ENCODE data around the gene STK38L.
A peak's percentile ranks its signal among the peaks of the same experiment; 100 is the strongest.

The STK38L gene

DNA sequence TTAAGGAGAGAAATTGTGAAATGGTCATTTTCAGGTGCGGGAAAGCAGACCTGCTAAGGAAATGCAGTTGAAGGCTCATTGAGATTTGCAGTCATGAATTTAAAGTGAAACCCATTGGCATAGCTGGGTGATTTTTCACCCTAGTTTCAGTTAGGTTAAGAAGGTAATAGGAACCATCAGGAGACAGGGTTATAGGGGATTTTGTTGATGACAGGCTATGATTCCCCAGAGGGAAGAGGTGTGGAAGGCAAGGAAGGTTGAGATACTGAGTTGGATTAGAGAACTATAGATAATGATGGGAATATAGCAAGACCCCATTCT, 65.9 kb downstream of the STK38L start:
- no peaks in the 10 kb centered on the region for H3K27me3 ChIP-seq (ENCODE audit: insufficient read depth, low read length)
- H3K4me3 ChIP-seq (ENCODE audit: low read length), result no peak overlapping the region
- H3K9me3 ChIP-seq (ENCODE audit: low read length), result no peaks in the 10 kb centered on the region
- H2AFZ ChIP-seq (ENCODE audit: low read depth, low read length), result no peak overlapping the region
- H3K36me3 ChIP-seq (ENCODE audit: insufficient read depth, low read length), result peaks cover 38% of the 10 kb centered on the region
- no peaks in the 10 kb centered on the region for H3K4me1 ChIP-seq (ENCODE audit: insufficient read depth, low read length)

DNA sequence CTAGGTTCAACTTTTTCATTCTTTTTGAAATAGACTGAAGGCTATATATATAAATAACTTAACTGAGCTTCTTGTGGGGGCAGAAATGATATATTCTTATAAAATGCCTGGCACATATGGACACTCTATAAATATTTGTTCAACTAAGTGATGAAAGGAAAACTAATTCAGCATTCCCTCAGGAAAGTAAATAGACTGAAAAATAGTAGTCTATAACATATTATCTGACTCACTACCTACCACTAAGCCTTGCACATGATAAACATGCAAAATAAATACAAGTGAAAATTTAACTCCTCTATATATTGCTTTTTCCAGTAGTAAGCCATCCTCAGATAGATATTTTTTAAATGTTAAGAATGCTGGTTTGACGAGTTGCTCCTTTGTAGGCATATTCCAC, 72.9 kb downstream of the STK38L start:
- no peaks in the 10 kb centered on the region for H3K27me3 ChIP-seq (ENCODE audit: insufficient read depth, low read length)
- no peaks in the 10 kb centered on the region for H3K4me1 ChIP-seq (ENCODE audit: insufficient read depth, low read length)
- peaks cover 66% of the 10 kb centered on the region for H3K36me3 ChIP-seq (ENCODE audit: insufficient read depth, low read length)
- no peaks in the 10 kb centered on the region for H3K9me3 ChIP-seq (ENCODE audit: low read length)
- no peak overlapping the region for H3K4me3 ChIP-seq (ENCODE audit: low read length)
- H2AFZ ChIP-seq (ENCODE audit: low read depth, low read length), result no peak overlapping the region

DNA sequence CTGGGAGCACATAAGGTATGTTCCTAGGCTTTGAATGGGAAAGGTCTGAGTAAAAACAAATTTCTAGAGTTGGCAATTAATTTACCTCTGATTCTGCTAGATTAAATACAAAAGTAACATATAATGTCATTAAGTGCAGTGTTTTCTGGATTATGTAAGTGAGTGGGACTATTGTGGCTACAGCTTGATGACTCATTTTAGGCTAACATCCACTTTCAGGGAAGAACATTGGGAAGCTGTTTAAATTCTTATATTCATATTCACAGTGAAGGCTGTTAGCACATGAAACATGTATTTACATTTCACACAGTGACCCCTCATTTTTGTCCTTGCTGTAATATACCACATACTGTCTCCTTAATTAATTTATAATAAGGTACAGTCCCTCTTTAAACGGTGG, 75.3 kb downstream of the STK38L start:
- Histone ChIP-seq H3K27me3 (ENCODE audit: insufficient read depth, low read length) (no peaks in the 10 kb centered on the region), H3K36me3 (ENCODE audit: insufficient read depth, low read length) (peaks cover 66% of the 10 kb centered on the region), H3K9me3 (ENCODE audit: low read length) (no peaks in the 10 kb centered on the region), H3K4me1 (ENCODE audit: insufficient read depth, low read length) (no peaks in the 10 kb centered on the region), H3K4me3 (ENCODE audit: low read length) (no peak overlapping the region), H2AFZ (ENCODE audit: low read depth, low read length) (no peak overlapping the region)

DNA sequence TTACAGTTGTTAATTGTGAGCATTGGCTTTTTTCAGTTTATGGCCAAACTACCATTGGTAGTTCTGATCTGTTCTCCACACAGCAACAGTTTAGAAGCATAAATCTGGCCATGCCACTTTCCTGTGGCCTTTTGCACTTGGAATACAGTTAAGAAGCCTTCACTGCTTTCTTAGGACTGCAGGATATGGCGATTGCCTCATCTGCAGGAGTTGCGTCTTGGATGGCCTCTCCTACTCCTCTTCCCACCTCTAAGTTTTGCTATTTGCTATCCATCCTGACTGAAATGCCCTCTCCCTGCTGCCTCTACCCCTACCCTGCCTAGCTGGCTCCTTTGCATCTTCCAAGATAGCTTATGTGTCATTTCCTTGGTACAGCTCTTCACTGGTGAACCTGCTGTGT, 75.8 kb downstream of the STK38L start:
- no peak overlapping the region for H3K4me3 ChIP-seq (ENCODE audit: low read length)

DNA sequence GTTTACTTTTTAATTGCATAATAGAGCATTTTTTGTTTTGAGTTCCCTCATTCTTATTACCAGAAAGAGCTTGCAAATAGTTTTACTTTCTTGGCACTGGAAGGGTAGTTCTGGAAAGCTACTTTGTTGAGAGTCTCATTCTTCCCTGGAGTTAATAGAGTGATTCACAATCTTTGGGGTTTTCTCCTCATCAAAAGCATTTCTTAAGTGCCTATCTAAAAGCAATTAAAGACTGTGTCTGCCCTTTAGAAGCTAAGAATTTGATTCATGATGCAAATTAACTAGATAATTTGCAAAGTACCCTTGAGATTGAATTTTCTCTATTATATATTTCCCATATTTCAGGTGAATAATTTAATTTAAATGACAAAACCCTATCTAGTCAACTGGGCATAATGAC, 80.4 kb downstream of the STK38L start:
- Histone ChIP-seq H2AFZ (ENCODE audit: low read depth, low read length) (no peak overlapping the region), H3K27me3 (ENCODE audit: insufficient read depth, low read length) (no peaks in the 10 kb centered on the region), H3K9me3 (ENCODE audit: low read length) (no peaks in the 10 kb centered on the region), H3K36me3 (ENCODE audit: insufficient read depth, low read length) (peaks cover 41% of the 10 kb centered on the region), H3K4me3 (ENCODE audit: low read length) (no peak overlapping the region), H3K4me1 (ENCODE audit: insufficient read depth, low read length) (no peaks in the 10 kb centered on the region)

More for the DNA sequence above, 75.8 kb downstream of the STK38L start:
- Histone ChIP-seq H3K36me3 (ENCODE audit: insufficient read depth, low read length) (peaks cover 63% of the 10 kb centered on the region), H3K27me3 (ENCODE audit: insufficient read depth, low read length) (no peaks in the 10 kb centered on the region), H3K9me3 (ENCODE audit: low read length) (no peaks in the 10 kb centered on the region), H2AFZ (ENCODE audit: low read depth, low read length) (no peak overlapping the region), H3K4me1 (ENCODE audit: insufficient read depth, low read length) (no peaks in the 10 kb centered on the region)

DNA sequence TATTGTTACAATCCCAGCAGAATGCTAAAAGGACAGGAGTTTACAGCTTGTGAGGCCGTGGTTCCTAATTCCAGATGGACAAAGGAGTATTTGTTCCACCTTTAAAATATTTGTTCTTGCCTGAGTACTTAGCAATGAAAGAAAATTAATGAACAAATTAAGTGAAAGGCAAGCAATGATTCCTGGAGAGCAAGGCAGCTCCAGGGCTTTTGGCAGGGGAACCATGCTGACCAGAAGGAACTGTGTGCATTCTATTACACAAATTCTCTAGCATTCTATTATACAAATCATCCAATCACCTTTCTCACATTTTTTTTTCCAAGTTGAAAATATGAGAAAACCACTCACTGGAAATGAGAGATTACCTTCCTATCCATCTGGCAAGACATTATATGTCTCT, 86.8 kb downstream of the STK38L start:
- Histone ChIP-seq H3K27me3 (ENCODE audit: insufficient read depth, low read length) (no peaks in the 10 kb centered on the region), H3K4me1 (ENCODE audit: insufficient read depth, low read length) (peaks cover 22% of the 10 kb centered on the region), H3K4me3 (ENCODE audit: low read length) (no peak overlapping the region), H3K36me3 (ENCODE audit: insufficient read depth, low read length) (peaks cover 10% of the 10 kb centered on the region), H3K9me3 (ENCODE audit: low read length) (no peaks in the 10 kb centered on the region), H2AFZ (ENCODE audit: low read depth, low read length) (peak overlapping the region; percentile 28)

DNA sequence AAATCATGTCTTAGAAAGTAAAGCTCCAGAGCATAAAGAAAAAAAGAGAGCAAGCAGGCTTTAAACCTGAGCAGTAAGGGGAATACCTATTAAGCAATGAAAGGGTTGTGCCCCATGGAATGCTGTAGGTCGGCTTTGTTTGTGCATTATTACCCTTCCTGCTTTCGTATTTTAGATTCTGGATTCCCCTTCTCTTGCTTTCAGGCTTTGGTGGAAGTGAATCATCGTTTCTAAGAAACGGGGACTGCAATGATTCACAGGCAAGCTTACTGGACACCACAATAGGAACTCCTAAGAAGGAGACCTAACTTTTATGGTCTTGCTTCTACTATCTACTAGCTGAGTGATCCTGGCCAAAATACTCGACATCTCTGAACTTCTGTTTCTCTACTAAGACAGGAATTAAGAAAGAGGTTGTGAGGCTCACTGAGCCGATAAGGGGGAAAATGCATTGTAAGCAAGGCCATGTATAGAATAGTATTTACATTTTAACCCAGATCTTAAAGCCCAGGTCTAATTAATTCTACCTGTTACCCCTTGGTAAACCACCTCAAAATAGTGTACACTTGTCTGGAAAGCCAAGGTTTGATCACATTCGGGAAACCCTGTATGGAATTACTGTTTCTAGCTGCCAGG, 87.3 kb downstream of the STK38L start:
- H3K36me3 ChIP-seq (ENCODE audit: insufficient read depth, low read length), result peaks cover 7% of the 10 kb centered on the region
- peak overlapping the region; percentile 28 for H2AFZ ChIP-seq (ENCODE audit: low read depth, low read length)
- no peak overlapping the region for H3K4me3 ChIP-seq (ENCODE audit: low read length)
- H3K27me3 ChIP-seq (ENCODE audit: insufficient read depth, low read length), result no peaks in the 10 kb centered on the region
- peaks cover 22% of the 10 kb centered on the region for H3K4me1 ChIP-seq (ENCODE audit: insufficient read depth, low read length)
- no peaks in the 10 kb centered on the region for H3K9me3 ChIP-seq (ENCODE audit: low read length)

DNA sequence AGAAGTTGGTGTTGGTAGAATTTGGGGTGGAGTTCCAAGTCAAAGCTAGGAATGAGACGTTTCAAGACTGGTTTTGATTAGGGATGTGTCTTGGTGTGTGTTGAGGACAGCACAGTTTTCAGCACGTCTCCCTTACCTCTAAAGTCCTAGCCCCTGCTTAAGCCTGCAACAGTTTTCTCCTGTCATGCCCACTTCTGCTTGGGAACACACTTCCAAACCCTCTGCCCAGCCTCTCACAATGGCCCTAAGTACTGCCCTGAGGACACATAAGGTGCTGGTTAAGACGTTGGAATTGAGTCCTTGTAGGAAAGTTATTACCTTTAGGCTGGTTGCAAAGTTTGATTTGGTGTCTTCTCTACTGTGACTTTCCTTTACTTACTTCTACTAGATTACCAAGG, 87.8 kb downstream of the STK38L start:
- Histone ChIP-seq H3K4me3 (ENCODE audit: low read length) (peak overlapping the region; percentile 65), H3K9me3 (ENCODE audit: low read length) (no peaks in the 10 kb centered on the region), H3K27me3 (ENCODE audit: insufficient read depth, low read length) (no peaks in the 10 kb centered on the region), H2AFZ (ENCODE audit: low read depth, low read length) (peak overlapping the region; percentile 89), H3K36me3 (ENCODE audit: insufficient read depth, low read length) (peaks cover 3% of the 10 kb centered on the region), H3K4me1 (ENCODE audit: insufficient read depth, low read length) (peaks cover 22% of the 10 kb centered on the region)

DNA sequence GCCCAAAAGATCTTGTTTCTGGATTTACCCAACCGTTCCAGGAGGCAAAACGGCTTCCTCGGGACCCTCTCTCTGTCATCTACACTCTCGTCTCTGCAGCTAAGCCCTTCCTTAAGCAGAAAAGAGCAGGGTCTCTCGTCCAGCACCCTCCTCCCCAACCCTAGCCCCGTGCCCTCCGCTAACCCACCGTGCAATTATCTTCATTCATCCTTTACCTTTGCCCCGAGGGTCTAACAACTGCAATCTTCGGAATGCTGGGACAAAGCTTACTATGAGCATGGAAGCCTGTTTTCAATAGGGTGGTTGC, 88.3 kb downstream of the STK38L start:
- Histone ChIP-seq H3K4me1 (ENCODE audit: insufficient read depth, low read length) (peaks cover 22% of the 10 kb centered on the region), H2AFZ (ENCODE audit: low read depth, low read length) (peak overlapping the region; percentile 89), H3K36me3 (ENCODE audit: insufficient read depth, low read length) (peaks cover 3% of the 10 kb centered on the region), H3K9me3 (ENCODE audit: low read length) (no peaks in the 10 kb centered on the region), H3K27me3 (ENCODE audit: insufficient read depth, low read length) (no peaks in the 10 kb centered on the region), H3K4me3 (ENCODE audit: low read length) (peak overlapping the region; percentile 65)

DNA sequence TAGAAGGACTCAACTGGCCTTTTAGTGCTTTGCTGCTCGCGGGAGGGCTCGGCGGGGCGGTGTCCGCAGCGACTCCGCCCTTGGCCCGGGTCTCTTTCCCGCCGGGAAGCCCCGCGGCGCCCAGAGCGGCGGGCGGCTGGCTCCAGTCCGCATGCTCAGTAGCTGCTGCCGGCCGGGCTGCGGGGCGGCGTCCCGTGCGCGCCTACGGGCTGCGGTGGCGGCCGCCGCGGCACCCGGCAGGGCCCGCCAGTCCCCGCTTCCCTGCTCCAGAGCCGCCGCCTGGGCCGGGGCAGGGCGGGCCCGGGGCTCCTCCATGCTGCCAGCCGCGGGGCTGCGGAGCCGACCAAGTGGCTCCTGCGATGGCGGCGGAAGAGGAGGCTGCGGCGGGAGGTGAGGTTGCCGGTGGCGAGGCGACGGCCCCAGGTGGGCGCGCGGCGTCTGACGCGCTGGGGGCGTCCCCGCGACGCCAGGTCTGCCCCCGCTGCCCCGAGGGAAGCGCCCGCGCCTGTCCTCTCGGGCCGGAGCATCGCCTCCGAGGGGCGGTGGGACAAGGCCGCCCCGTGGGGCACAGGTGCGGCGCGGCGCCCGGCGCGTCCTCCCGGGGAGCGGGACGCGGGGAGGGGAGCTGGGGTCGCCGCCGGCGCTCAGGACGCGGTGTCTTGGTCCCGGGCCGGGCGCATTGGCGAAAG, 88.8 kb downstream of the STK38L start, which contains the start of gene BMAL2:
Gene BMAL2 (plus strand): TSS at position 123 of the 689 bp plus-strand sequence. CDS start 237 bp downstream, at position 360.
- no peaks in the 10 kb centered on the region for H3K27me3 ChIP-seq (ENCODE audit: insufficient read depth, low read length)
- H3K9me3 ChIP-seq (ENCODE audit: low read length), result no peaks in the 10 kb centered on the region
- peaks cover 22% of the 10 kb centered on the region for H3K4me1 ChIP-seq (ENCODE audit: insufficient read depth, low read length)
- H3K36me3 ChIP-seq (ENCODE audit: insufficient read depth, low read length), result no peaks in the 10 kb centered on the region
- peak within 1 kb of the TSS; percentile 89 for H2AFZ ChIP-seq (ENCODE audit: low read depth, low read length)
- peak within 1 kb of the TSS; percentile 65 for H3K4me3 ChIP-seq (ENCODE audit: low read length)

DNA sequence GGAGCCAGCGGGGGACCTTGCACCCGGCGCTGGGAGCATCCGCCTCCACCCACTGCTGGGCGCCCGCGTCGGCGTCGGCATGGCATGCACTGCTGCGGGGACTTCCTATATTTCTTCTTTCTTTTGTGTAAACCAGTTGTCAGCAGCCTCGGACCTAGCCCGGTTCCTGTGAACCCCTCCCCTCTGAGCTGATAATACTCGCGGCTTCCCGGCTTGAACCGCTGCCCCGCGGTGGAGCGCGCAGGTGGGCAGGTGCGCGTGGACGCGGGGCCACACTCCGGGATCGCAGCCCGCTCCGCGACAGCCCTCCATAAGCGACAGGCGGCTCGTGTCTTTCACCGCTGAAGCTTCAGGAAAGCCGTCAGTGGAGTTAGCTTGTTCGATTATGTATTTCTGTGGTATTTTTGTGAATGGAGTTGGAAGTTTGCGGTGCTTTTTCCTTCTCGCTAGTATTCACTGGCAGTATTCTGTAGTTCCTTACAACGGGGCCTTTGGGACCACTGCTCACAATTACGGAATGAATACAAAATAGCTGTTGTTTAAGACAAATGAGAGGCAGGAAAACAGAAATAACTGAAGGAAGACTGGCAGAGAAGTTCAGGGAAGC, 89.4 kb downstream of the STK38L start:
- Histone ChIP-seq H2AFZ (ENCODE audit: low read depth, low read length) (peak overlapping the region; percentile 89), H3K36me3 (ENCODE audit: insufficient read depth, low read length) (no peaks in the 10 kb centered on the region), H3K9me3 (ENCODE audit: low read length) (no peaks in the 10 kb centered on the region), H3K4me3 (ENCODE audit: low read length) (peak overlapping the region; percentile 65), H3K27me3 (ENCODE audit: insufficient read depth, low read length) (no peaks in the 10 kb centered on the region), H3K4me1 (ENCODE audit: insufficient read depth, low read length) (peaks cover 22% of the 10 kb centered on the region)

DNA sequence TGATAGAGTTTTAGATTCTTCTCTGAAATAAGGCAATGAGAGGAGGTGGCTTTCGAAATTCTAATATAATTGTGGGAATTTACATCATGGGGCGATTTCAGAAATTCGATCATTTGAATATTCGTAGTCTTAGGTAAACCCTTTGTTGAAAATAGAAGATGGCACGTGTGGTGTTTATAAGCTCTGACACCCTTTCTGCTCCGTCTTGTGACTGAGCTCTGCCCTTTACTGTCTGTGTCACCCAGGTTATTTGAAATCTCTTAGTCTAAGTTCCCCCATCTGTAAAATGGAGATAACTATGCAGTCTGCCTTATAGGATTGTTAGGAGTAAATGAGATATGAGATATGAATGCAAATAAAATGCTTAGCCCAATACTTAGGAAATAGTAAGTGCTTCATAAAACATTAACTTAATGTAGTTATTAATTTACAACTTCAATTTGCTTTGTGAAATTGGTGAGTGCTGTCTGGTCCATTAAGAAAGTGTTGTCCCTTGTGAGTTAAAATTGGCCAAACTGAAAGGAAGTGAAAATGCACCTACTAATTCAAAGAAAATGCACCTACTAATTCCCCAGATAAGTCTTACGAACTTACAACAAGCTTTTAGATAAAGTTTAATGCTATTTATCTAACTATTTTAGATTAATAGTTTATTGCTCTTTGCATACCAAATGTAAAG, 90.1 kb downstream of the STK38L start:
- H3K27me3 ChIP-seq (ENCODE audit: insufficient read depth, low read length), result no peaks in the 10 kb centered on the region
- peak overlapping the region; percentile 89 for H2AFZ ChIP-seq (ENCODE audit: low read depth, low read length)
- peaks cover 22% of the 10 kb centered on the region for H3K4me1 ChIP-seq (ENCODE audit: insufficient read depth, low read length)
- peak overlapping the region; percentile 65 for H3K4me3 ChIP-seq (ENCODE audit: low read length)
- no peaks in the 10 kb centered on the region for H3K36me3 ChIP-seq (ENCODE audit: insufficient read depth, low read length)
- no peaks in the 10 kb centered on the region for H3K9me3 ChIP-seq (ENCODE audit: low read length)

DNA sequence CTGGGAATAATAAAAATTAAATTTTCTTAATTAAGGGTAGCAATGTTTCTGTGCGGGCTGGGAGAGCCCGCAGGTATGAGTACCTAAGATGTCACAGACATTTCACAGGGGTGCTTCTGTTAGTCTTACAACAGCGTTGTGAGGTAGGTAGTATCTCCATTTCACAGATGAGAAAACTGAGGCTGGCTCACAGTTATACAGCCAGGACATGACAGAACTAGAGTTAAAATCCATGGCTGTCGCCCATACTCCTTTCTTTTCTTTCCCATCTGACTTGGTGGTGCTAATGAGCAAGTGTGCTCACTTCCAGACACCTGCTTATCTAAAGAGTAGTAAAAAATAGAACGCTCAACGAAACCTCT, 90.6 kb downstream of the STK38L start:
- Histone ChIP-seq H2AFZ (ENCODE audit: low read depth, low read length) (no peak overlapping the region), H3K4me1 (ENCODE audit: insufficient read depth, low read length) (peaks cover 22% of the 10 kb centered on the region), H3K36me3 (ENCODE audit: insufficient read depth, low read length) (no peaks in the 10 kb centered on the region), H3K27me3 (ENCODE audit: insufficient read depth, low read length) (no peaks in the 10 kb centered on the region), H3K4me3 (ENCODE audit: low read length) (no peak overlapping the region), H3K9me3 (ENCODE audit: low read length) (no peaks in the 10 kb centered on the region)
